Ureter (tissue), 1 donor: ENCODE data around the gene APEH. TPM values are rescaled to one million over a fixed set of nuclear protein-coding genes. Genes with fewer than 3 reads are reported as not detected.

ENCODE experiments used
- DNase-seq: peaks from one replicate; pipeline ENCODE4 v3.0.0-alpha.2; 2020; ENCODE audit warnings: low spot score
- total RNA-seq: library from RNA; stranded (reverse); gene quantifications from one replicate; pipeline ENCODE4 v1.2.4, GENCODE V29; 2023
- donor health status: DM: yes; HTN: yes; CAD: no.

The APEH gene
- 152 TPM for total RNA-seq

- peak; percentile 97 for DNase-seq
These were observed at the start of gene APEH for GRCh38 chr3:49673715-49674496. APEH (plus strand) TSS chr3:49674351; CDS start chr3:49674402, 51 bp downstream.

DNA sequence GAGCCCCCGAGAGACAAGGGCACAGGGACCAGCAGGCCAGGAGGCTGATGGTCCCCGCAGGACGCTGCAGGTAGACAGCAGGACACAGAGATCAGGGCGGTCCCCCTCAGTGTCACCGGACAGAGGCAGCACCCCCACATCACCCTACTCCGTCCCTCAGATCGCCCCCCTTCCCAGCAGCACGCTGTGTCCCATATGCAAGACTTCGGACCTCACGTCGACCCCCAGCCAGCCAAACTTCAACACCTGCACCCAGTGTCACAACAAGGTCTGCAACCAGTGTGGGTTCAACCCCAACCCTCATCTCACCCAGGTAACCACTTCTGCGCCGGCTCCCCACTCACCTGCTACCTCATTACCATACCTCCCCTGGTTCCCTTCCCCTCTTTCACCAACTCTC, 49.1 kb upstream of the APEH start:
- no peak for DNase-seq

GRCh38 chr3:49626101-49626581, 48.0 kb upstream of the APEH start:
- no peak for DNase-seq

- no peak for DNase-seq
These were observed 47.4 kb upstream of the APEH start for GRCh38 chr3:49626796-49627195.

DNA sequence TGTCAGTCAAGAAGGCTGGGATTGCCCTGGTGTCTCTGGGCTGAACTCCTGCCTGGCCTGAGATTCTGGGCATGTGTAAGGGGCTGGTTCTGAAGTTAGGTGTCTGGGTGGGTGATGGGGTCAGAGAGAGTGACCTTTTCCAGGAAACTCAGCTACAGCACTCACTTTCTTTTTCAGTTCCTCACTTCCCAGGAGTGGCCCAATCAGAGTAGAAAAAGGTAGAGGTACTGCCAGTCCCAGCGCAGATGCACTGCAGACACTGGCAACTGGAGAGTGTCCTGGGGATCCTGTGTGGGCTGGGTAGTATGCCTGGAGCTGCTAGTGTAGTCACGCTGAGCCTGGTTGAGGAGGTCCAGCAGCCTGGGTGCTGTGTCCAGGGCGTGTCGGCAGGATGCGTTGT, 46.5 kb upstream of the APEH start:
- DNase-seq, result no peak

- DNase-seq, result no peak
These were observed 45.9 kb upstream of the APEH start for GRCh38 chr3:49628249-49628648.

GRCh38 chr3:49629451-49629850, 44.7 kb upstream of the APEH start:
- DNase-seq, result no peak

DNA sequence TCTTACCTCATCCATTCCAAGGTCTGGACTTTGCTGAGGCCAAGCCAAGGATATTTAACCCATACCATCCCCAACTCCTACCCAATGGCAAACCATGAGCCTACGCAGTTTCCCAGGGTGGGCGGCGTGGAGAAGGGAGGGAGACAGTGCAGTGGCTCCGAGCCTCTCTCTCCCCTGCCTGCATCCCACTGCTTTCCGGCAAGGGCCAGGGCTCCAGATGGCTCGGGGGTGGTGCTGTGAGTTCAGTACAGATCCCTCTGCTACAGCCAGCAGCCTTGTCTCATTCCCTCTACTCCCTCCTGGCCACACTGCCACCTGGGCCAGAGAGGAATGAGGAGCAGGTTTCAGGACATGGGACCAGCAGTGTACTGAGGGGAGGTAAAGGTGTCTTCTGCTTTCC, 44.3 kb upstream of the APEH start:
- no peak for DNase-seq

DNA sequence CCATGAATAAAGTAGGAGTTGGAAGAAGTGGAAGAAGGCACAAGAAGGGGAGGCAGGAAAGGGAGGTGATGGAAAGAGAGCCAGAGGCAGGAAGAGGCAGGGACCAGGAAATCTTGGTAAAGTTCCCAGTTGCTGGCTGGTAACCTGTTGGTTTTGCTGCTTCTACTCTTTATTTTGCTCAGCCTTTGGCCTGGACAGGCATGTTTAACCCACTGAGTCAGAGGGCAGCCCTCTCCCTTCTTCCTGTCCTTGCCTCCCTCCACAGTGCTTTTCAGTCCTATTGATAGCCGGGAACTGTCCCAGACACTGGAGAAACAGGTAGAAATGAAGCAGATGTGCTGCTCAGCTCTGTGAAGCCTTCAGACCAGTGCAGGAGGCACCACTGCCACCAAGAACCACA, 43.4 kb upstream of the APEH start:
- DNase-seq, result no peak

DNA sequence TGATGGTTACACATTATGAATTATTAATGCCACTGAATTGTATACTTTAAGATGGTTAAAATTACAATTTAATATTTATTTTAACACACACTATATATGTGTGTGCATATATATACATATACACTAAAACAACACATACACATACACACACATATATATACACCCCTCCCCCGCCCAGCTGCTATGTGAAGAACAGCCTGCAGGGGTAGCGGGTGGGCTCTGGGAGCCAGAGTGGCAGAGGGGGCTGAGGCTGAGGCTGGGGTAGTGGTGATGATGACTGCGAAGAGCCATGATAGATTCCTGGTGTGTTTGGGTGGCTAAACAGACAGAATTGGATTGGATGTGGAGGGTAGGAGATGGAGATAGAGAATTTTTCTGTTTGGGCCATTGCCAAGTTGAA, 39.4 kb upstream of the APEH start:
- DNase-seq, result no peak

DNA sequence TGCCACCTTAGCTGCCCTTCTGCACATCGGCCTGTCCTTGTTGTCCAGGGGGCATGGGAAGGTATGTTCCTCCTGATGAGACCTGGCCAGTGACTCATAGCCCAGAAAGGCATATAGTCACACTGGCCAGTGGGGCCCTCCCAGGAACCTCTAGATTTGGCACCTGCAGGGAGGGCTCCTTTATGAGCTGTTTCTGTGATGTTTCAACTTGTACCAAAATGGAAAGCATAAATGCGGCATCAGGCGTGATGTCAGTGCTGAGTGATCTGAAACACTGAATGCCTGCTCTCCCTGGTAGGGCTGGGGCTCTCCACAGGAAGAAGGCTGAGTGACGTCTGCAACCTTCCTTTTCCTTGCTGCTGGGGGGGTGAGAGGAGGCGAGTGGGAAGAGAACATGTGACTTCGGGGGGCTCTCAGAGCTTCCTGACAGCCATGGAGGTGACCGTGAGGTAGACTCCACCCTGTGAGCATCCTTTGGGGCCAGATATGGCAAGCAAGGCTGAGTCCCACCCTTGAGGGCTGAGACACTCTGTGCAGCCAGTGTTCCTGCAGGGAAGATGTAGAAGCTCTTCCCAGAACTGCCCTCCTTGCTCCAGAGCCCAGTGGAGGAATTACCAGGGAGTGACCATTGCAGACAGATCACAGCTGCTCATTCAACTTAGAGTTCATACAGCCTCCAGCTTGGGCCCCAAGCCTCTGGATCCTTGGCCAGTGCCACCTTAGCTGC, 37.1 kb upstream of the APEH start:
- DNase-seq, result no peak

GRCh38 chr3:49638445-49638844, 35.7 kb upstream of the APEH start:
- DNase-seq, result no peak

GRCh38 chr3:49639551-49639950, 34.6 kb upstream of the APEH start:
- DNase-seq, result no peak

GRCh38 chr3:49641292-49641691, 32.9 kb upstream of the APEH start:
- DNase-seq, result no peak

DNA sequence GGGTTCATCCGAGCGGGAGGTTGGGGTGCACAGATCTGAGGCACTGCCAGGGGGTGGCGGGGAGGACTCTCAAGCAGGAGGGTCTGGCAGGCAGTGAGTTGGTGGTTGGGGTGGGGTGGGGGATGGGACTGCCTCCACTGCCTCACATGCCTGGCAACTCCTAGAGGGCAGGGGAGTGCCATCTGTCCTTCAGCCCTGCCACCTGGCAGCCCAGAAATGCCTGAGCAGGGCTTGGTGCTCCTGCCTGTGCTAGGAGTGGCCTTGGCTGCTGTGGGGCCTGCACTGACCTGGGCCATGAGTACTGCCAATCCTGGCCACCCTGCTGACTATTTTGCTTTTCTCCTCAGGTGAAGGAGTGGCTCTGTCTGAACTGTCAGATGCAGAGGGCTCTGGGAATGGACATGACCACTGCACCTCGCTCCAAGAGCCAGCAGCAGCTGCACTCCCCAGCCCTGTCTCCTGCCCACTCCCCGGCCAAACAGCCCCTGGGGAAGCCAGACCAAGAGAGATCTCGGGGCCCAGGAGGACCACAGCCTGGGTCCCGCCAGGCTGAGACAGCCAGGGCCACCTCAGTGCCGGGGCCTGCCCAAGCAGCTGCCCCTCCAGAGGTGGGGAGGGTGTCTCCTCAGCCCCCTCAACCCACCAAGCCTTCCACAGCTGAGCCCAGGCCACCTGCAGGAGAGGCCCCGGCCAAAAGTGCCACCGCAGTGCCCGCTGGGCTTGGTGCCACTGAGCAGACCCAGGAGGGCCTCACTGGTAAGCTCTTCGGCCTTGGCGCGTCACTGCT, 32.0 kb upstream of the APEH start:
- DNase-seq, result no peak

DNA sequence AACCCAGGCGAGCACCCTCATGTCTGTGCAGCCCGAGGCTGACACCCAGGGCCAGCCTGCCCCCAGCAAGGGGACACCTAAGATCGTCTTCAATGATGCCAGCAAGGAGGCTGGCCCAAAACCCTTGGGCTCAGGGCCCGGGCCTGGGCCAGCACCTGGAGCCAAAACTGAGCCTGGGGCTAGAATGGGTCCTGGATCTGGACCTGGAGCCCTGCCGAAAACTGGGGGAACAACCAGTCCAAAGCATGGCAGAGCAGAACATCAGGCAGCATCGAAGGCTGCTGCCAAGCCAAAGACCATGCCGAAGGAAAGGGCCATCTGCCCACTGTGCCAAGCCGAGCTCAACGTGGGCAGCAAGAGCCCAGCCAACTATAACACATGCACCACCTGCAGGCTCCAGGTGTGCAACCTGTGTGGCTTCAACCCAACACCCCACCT, 31.4 kb upstream of the APEH start:
- no peak for DNase-seq

GRCh38 chr3:49644684-49645083, 29.5 kb upstream of the APEH start:
- DNase-seq, result no peak

- DNase-seq, result no peak
These were observed 27.9 kb upstream of the APEH start for GRCh38 chr3:49646236-49646635.

GRCh38 chr3:49647741-49648140, 26.4 kb upstream of the APEH start:
- DNase-seq, result no peak

GRCh38 chr3:49648354-49649019, 25.7 kb upstream of the APEH start:
- DNase-seq, result no peak

DNA sequence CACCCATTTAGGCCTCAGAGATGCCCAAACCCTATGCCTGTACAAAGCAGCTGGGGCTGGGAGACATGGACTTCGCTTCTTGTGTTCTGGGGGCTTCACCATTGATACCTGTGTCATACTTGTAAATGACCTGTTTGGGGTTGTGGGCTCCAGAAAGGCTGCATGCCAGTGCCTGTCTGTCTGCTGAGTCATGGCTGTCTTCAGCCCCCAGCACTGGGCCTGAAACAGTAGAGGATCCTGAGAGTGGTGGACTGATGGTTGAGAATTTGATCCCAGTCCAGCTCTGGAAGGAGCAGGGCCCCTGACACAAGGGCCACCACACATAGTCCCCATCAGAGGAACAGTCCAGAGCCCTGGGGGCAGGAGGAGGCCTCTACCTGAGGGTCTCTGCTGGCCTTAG, 24.6 kb upstream of the APEH start:
- no peak for DNase-seq

GRCh38 chr3:49650177-49650576, 24.0 kb upstream of the APEH start:
- no peak for DNase-seq
